Inflammatory macrophage (primary cell): ENCODE results near the gene CCDC170.
"Not testable (repeated sequence)": the region's sequence is repeated elsewhere in the genome, so short reads cannot be mapped to it uniquely, and the experiment has no call there.

Experiments
- DNase-seq, 2 donors: peaks; one replicate each; pipeline ENCODE4 v3.0.0-alpha.2; 2020 to 2022

The CCDC170 gene

DNA sequence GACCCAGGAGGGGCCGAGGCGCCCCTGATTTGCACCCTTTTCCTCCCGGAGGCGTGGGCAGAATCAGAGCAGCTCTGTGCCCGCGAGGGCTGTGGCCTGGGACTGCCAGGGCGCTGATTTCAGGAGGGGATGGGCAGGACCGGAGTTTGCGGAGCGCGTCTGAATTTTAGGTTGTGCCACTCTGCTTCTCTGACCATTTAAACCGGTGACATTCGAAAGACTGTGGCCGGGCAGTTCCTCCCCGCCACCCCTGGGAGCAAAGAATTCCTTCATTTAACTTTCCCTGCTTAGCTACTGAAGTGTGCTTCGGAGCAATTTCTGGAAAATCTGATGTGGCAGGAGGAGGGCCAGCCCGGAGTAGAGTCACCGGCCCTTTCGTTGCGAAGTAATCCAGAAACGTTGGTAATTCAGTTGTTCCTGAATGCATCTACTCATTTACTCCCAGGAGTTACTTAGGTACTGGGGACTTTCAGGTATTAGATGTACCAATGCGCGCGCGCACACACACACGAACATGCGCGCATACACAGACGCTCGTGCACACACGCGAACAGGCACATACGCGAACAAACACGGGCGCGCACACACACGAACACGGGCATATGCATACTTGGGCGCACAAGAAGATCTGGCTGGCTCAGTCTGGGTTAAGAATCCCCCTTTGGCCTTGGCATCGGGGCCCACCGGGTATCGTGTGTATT, 568 bp downstream of the CCDC170 start:
- DNase-seq, result peak; percentile 48 to 72

DNA sequence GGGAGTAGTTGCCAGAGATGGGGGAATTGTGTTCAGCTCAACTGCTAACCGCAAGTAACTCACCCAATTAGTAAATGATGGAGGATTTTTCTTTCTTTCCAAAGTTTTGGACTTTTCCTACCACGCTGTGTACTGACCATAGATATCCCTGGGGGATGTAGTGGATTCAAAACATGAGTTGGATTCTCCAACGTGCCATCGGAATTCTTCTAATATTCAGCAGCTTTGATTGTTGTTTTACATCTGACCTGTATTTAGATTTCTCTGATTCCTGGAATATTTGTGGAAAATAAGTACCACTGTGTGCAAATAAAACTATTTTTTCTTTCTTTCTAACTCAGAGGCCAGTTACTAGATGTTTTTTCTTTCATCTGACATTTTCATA, 1.1 kb downstream of the CCDC170 start:
- DNase-seq, result no peak

DNA sequence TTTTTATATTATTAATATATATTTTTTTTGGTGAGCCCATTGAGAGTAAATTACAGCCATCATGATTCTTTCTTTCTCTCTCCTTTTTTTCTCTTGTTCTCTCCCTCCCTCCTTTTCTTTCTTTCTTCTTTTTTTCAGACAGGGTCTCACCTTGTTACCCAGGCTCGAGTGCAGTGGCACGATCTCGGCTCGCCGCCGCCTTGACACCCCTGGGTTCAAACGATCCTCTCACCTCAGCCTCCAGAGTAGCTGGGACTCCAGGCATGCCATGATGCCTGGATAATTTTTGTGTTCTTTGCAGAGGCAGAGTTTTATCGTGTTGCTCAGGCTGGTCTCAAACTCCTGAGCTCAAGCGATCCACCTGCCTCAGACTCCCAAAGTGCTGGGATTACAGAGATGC, 1.6 kb downstream of the CCDC170 start:
- no peak for DNase-seq

DNA sequence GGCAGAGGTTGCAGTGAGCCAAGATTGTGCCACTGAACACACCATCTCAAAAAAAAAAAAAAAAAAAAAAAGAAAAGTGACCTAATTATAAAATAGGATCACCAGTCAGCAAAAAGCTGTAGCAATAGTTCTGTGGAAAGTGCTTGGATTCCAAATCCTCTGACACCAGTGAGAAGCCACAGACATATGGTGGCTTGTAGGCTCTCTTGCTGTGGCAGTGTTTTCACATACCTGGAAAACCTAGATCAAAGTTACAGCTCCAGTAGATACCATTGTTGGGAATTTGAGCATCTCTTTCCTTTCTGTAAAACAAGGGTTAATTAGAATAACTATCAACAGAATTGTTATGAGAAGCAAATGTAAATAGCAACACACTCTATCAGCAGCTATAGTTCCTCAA, 4.1 kb downstream of the CCDC170 start:
- peak; percentile 53 to 82 for DNase-seq

DNA sequence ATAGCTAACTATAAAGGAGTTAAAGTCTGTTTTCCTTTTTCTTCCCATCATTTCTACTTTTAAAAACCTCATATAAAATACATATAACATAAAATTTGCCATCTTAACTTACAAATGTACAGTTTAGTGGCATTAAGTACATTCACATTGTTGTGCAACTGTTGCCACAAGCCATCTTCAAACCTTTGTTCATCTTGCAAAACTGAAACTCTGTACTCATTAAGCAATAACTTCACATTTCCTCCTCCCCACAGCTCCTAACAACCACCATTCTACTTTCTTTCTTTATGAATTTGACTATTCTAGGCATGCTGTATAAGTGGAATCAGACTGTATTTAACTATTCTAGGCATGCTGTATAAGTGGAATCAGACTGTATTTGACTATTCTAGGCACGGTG, 4.5 kb downstream of the CCDC170 start:
- DNase-seq, result peak; percentile 70 to 90

DNA sequence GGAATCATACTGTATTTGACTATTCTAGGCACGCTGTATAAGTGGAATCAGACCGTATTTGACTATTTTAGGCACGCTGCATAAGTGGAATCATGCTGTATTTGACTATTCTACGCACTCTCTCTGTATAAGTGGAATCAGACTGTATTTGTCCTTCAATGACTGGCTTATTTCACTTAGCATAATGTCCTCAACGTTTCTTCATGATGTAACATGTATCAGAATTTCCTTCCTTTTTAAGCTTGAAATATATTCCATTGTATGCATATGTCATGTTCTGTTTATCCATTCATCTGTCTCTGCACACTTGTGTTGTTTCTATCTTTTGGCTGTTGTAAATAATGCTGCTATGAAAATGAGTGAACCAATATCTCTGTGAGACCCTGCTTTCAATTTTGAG, 5.7 kb downstream of the CCDC170 start:
- peak in 1 of 2 donors; percentile 62 for DNase-seq

DNA sequence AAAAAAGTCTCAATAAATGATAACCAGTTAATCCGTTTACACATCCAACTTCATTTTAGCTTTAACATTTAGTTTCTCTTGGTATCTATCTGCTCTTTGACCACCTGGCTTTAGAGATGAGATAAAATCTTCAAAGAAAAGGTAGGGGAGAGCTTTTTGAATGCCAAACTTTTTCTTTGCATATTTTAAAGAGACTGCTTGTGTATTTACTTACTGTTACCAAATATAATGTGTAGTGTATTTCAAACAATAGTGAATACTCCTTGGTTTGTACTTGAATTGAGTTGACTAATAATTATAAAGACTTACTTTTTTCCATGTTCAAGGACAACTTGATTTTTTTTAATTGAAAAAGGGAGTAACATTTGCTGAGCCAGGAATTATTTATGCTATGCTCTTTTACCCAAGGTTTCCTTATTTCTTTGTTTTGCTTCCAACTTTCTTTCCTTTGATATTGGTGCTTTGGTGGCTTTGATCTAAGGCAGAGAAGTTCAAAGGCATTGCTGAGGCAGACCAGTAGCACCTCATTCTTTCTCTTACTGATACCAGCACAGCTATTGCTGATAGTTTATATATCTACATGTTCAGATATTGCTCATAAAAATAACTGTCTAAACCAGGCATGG, 7.8 kb downstream of the CCDC170 start:
- DNase-seq, result no peak

DNA sequence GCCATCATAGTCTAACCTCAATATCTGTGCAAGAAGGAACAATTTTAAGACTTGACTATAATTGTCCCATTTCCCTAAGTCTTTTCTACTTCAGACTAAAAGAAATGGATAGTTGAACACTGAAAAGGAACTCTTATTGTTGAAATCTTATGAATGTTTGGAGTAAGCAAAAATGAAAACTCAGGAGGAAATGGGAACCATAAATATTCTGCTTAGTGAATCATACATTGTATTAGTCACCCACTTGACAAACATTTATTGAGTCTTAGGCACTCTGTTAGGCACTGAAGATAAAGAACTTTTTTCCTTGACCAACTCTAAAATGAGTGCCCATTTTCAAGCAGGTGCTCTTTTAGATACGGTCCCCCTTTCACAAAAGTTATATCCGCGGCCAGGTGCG, 8.7 kb downstream of the CCDC170 start:
- peak; percentile 41 to 89 for DNase-seq

DNA sequence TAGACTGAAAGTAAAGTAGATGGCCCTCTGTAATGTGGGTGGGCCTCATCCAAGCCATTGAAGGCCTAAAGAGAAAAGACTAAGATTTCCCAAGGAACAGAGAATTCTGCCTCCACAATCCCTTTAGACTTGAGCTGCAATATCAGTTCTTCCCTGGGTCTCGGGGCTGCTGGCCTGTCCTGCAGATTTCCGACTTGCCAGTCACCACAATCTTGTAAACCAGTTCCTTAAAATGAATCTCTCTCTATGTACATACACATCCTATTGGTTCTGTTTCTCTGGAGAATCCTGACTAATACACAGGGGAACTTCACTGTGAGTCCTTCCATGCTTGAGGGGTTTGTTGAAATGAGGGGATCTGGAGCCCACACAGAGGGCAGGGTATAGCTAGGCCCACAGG, 12.9 kb downstream of the CCDC170 start:
- peak; percentile 68 to 78 for DNase-seq

DNA sequence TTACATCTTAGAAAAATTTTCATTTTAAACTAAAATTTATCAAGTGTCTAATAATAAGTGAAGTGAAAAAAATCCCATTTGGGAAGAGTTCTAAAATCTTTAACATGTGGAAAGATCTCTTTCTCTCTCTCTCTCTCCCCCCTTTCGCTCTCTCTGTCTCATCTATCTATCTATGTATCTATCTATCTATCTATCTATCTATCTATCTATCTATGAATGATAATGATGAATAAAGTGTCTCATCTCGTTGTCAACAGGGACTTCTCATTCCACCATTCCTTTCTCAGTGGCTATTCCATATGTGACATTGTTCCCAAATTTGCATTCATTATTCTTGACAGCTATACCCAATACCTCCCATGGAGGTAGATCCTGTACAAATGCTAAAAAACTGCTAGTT, 15.2 kb downstream of the CCDC170 start:
- DNase-seq, result no peak

DNA sequence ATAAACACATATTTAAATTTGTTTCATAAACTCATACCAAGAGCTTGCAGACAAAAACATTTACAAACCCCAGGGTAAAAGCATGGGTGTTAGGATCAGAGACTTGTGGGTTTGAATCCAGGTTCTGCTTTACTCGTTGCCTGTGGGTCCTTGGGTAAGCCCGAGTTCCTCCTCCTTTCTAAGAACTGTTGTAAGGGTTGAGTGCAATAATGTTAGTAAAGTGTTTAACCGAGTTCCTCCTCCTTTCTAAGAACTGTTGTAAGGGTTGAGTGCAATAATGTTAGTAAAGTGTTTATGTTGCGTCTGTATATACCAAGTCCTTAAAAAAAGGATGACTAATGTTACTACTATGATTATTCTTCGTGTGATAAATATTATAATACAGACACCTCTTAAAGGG, 18.7 kb downstream of the CCDC170 start:
- peak; percentile 95 to 97 for DNase-seq

DNA sequence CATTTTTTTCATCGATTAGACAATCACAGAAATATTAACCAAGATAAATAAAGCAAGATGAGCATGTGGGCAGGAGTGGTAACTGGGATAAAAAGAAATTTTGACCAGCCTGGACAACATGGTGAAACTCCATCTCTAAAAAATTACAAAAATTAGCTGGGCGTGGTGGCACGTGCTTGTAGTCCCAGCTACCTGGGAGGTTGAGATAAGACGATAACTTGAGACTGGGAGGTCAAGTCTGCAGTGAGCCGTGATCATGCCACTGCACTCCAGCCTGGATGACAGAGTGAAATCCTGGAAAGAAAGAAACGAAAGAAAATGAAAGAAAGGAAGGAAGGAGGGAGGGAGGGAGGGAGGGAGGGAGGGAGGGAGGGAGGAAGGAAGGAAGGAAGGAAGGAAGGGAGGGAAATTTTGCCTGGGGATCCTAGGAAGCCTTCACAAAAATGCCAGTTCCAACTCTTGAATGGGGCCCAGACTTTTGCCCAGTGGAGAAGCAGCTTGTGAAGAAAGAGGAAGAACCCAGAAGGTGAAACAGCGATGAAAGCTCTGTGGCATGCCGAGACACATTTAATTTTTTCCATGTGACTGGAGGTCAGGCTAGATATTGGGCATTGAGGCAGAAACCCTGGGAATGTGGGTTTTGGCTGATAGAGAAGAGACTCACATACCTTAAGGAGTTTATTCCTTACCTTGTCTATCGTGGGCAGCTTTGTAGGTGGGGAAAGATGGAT, 20.3 kb downstream of the CCDC170 start:
- peak; percentile 22 to 49 for DNase-seq

DNA sequence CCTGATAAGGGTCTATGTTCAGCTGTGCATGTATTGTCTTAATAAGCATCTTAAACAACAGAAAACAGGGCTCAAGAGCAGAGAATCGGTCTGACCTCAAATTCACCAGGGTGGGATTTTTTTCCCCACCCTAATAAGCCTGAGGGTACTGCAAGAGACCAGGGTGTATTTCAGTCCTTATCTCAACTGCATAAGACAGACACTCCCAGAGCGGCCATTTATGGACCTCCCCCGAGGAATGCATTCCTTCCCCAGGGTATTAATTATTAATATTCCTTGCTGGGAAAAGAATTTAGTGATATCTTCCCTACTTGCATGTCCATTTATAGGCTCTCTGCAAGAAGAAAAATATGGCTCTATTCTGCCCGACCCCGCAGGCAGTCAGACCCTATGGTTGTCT, 25.2 kb downstream of the CCDC170 start:
- not testable (repeated sequence) for DNase-seq

DNA sequence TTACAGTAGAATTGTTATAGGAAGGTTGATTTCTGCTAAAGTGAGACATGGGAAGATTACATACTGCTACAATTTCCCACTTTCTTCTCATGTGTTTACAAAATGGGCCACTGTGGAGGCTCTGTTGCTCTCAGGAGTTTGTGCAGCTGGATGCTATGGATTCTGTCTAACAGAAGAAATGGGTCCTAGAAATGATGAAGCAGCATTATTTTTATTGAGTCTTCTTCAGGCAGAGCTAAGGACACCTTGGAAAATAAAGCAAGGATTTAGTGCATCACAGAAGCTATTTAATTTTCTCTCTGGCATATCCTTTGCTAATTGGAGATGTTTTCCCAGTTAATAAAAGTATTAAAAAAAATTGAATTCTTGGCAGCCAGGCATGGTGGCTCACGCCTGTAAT, 29.2 kb downstream of the CCDC170 start:
- DNase-seq, result no peak

DNA sequence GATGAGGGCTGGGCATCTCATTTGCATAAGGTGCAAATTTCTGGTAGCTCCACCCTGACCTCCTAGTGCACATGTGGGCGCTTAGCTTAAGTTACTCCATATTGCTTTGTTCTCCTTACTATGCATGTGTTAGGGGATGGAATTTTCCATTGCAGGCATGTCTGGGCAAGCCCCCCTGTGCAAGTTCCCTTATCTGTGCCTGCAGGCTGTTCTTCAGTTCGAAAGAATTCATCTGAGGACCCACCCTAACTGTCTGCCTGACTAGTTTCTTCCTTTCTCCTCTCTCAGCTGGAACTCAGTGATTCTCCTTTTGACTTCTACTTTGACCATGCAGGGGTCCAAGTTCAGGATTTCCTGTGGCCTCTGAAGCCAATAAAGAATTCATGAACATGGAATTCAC, 30.2 kb downstream of the CCDC170 start:
- no peak for DNase-seq

DNA sequence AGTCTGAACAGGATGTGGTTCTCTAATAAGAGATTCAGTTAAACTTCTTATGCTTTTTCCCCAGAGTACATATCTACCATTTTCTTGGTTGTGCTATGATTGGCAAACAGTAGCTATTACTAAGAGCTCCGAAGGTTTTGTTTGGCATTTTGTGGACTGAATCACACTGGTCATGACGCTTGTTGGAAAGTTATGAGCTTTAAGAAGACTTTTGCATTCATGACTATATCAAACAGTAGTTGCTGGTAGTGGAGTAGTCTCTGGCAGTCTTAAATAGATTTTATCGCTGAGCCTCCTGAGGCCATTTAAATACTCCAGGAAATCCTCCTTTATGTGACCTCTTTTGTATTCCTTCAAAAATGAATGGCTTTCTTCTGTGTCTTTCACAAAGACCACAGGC, 40.8 kb downstream of the CCDC170 start:
- DNase-seq, result no peak

DNA sequence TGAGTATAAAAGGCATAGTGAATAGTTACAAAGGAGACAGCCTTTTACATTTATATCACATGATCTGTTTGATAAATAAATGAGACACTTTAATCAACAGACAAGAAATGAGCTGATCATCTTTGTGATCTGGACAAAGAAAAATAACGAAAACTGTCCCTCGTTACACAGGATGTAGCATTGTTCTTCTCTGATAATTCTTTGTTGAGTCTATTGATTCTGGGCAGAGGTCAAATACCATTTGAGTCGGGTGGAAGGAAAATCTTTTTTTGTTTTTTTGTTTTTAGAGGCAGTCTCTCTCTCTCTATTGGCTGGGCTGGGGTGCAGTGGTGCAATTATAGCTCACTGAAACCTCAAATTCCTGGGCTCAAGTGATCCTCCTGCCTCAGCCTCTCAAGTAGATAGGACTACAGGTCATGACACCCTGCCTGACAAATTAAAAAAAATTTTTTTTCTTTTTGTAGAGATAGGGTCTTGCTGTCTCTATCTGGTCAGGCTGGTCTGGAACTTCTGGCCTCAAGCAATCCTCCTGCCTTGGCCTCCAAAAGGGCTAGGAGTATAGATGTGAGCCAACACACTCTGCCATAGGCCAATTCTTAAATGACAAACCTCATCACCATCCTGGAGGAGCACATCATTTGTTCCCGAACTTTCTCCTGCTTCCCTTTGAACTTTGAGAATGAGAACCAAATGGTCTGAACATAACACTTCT, 41.8 kb downstream of the CCDC170 start:
- DNase-seq, result no peak

DNA sequence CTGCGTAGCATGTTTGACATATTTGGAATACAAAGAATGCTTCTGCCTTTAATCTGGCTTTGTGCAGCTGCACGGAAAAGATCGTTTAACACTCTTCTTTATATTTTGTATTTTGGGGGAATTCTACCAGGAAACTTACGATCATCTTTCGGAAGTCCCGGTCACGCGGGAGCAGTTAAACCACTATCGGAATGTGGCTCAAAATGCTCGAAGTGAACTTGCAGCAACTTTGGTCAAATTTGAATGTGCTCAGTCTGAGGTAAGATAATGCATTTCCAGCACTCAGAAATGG, 42.3 kb downstream of the CCDC170 start:
- DNase-seq, result no peak

DNA sequence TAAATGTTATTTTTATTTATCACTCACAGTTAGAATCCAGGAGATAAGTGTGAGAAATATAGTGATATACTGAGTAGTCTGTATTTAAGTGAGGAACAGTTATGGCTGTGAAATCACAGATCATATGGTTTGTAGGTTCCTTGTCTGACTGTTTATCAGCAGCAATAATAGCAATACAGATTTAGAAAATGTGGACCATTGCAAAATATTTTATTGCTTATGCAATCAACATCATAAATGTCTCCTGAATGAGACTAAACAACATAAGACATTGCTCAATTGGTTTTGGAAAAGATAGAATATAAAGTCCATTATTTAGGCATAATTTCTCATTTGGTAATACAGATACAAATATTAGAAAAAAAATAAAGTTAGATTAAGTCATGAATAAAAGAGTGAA, 43.7 kb downstream of the CCDC170 start:
- DNase-seq, result peak; percentile 25 to 90

DNA sequence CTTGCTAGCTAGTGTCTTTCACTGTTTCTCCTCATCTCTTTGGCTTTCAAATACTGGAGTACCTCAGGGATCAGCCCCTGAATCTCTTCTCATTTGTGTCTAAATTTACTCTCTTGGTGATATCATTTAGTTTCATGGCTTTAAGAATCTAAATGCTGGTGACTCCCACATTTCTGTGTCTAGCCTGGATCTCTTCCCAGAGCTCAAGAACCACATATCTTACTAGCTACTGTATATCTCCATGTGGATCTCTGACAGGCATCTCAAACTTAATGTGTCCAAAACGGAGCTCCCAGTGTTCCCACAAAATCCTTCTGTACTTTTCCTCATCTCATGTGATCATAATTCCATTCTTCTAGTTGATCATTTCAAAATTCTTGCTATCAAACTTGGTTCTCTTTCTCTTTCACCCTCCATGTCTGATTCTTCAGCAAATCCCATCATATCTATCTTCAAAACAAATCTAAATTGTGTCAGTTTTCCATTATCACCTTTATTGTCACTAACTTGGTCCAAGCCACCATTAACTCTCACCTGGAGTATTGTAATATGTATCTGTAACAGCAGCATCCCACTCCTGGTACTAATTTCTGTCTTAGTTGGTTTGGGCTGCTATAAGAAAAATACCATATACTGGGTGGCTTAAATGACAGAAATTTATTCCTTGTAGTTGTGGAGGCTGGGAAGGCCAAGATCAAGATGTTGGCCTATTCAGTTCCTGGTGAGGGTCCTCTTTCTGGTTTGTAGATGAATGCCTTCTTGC, 45.9 kb downstream of the CCDC170 start:
- DNase-seq, result no peak

DNA sequence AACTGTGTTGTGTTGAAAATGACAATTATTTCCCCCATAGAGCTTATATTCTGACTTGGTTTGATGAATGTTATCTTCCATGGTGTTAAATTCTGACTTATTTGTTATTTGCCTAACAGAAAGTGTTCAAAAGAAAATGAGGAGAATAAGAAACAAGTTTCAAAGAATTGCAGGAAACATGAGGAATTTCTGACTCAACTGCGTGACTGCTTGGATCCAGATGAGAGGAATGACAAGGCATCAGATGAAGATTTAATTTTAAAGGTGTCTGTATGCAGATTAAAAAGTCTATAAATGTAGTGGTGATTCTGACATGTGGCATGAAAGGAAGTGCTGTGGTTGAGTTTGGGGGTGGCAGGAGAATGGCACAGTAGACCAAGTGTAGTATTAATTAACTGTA, 50.6 kb downstream of the CCDC170 start:
- DNase-seq, result no peak

DNA sequence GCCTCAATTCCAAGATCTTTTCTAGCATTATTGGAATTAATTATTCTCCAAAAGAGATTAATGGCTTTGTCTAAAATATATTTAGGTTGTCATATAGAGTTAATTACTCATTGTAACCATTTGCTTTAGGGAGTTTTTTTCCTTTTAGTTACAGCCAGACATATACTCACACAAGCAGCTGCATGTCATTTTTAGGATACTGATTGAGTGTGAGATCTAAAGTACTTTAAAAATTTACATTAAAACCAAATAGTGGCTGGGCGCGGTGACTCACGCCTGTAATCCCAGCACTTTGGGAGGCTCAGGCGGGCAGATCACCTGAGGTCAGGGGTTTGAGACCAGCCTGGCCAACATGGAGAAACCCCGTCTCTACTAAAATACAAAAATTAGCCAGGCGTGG, 51.1 kb downstream of the CCDC170 start:
- not testable (repeated sequence) for DNase-seq
